GM19468 (cell line): ENCODE results near the gene RGL1.

ENCODE experiments used
- ATAC-seq: cut with Tn5 transposase; IDR thresholded peaks from one replicate; pipeline ENCODE4 v1.9.1; 2021; ENCODE audit warnings: mild to moderate bottlenecking, moderate library complexity, moderate number of reproducible peaks; ENCODE audit not compliant: unreplicated experiment; ENCODE audit errors: extremely low read depth

The RGL1 gene

DNA sequence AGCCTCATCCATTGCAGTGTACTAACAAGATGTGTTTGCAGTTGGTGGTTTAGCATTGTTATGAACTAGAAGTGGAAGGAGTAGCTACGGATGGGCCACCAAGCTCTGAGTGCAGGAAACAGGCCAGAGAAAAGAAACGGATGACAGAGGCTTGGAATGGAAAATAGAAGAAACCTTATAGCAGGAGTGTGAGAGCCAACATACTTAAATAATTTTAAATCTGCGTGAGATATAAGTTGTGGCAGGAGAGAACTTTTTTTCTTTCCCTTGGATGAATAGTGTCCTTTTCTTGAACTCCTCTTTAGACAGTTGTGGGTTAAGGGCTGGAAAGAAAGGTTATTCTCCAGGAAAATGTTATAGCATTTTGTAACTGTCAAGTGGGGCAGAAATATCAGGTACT lies 54.2 kb downstream of the RGL1 start:
- ATAC-seq = no peak

DNA sequence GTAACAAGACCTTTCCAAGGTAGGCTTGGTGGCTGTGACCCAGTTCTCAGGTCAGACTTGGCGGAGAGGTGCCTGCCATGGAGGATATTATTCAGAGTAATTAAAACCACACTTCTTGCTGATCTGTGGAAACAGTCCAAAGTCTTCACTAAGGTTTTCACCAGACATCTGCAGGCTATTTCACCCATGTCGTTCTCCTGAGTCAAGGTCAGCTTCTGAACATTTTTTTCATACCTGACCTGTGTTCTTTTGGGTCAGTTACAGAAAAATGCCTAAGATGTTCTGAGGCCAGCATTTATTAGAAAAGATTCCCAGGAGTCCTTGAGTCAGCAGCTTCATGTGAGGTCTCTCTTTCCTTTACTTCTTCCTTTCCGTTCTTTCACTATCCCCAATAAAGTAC lies 54.9 kb downstream of the RGL1 start:
- no peak for ATAC-seq

DNA sequence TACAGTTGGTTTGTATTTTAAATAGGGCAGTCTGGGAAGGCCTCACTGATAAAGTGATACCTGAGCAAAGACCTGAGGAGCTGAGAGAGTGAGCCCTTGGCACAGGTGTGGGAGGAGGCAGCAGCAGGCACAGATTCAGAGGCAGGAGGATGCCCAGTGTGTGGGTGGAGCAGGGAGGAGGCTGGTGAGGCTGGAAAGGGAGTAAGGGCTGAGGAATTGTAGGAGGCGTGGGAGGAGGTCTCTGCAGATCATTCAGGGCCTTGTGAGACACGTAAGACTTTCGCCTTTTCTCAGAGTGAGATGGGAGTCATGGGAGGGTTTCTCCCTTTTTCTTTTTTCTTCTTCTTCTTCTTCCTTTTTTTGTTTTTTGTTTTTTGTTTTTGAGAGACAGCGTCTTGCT lies 58.0 kb downstream of the RGL1 start:
- ATAC-seq = no peak

DNA sequence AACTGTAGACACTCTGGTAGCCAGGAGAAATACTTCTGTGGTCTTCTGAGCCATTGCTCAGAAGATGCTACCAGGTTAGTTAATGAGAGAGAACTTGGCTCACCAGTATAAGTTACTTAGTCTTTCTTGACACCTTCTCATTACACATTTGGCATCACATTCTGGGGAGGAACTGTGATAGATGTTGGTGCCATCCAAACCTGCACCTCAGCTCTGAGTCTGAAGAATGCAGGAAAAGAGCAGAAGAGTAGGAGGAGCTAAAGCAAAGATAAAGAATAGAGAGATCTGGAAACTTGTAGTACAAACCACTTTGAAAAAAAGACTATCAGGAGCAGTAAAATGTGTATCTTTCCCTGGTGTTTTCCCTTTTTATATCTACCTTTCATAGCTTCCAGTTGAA lies 58.9 kb downstream of the RGL1 start:
- ATAC-seq = no peak

DNA sequence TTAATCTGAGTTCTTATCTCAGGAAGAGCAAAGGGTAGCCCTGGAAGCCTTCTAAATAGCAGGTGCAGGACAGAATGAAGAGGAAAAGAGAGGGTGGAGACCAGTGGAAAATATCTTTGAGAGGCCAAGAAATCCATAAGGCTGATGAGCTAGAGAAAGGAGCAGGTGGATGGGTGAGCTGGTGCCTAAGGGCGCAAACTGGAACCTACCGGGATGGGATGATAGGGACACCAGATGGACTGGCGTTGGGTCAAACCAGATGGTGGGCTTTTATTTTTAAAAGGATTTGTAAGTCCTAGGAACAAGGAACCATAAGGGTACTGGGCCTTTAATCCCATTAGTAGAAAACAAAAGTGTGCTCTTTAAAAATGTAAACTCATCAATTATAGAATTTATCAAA lies 59.7 kb downstream of the RGL1 start:
- no peak for ATAC-seq

DNA sequence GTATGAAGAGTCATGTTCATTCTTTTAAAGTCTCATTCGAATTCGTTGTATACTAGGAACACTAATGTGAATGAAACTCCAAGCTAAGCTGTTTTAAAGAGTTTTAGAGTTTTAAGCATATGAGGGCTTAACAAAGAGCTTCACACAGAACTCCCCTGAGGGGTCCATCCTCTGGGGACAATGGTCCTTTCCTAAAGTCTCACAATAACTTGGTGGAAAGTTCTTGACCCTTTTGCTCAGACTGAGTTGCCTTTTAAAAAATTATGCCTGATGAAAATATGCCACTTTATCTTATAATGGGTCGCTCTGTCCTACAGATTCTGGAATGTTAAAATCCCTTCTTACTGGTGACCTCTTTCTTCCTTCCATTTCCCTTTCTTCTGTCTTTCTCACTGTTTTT lies 64.3 kb downstream of the RGL1 start:
- ATAC-seq = no peak

DNA sequence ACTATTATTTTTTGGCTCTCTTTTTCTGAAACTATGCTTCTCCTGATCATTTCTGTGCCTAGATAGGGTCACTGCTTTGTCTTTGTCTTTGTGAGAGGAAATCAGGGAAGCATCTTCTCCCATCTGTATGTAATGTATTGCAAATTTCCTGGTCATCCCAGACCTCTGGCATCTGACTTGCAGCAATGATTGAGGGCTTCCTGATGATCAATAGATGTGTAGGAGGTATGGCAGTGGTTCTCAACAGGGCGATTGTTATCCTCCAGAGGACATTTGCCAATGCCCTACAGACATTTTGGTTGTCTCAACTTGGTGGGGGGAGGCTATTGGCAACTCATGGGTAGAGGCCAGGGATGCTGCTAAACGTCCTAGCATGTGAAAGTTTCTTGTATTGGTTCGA lies 64.7 kb downstream of the RGL1 start:
- no peak for ATAC-seq

DNA sequence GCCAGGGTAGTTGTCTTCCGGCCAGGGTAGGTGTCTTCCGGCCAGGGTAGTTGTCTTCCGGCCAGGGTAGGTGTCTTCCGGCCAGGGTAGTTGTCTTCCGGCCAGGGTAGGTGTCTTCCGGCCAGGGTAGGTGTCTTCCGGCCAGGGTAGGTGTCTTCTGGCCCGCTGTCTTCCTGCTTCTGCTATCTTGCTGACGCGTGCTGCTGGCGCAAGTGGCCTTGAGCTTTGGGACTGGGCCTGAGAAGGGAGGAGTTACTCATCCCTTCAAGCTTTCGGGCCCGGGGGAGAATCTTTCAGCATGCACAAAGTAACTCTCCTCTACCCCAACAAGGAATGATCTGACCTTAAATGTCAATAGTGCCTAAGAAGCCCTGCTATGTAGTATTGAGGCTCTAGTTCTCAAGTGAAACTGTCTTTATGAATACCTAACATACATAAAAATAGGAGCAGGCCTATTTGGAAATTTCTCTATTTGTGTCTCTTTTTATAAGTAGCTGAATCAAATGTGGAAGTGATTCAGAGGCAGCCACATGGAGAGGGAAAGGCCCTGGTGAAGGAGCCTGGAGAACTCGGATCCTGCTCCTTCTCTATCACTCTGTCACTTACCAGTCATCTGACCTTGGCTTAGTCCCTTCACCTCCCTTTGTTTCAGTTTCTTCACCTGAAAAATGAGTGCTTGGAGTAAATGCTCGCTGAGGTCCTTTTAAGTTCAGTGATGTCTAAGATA lies 65.6 kb downstream of the RGL1 start:
- no peak for ATAC-seq

DNA sequence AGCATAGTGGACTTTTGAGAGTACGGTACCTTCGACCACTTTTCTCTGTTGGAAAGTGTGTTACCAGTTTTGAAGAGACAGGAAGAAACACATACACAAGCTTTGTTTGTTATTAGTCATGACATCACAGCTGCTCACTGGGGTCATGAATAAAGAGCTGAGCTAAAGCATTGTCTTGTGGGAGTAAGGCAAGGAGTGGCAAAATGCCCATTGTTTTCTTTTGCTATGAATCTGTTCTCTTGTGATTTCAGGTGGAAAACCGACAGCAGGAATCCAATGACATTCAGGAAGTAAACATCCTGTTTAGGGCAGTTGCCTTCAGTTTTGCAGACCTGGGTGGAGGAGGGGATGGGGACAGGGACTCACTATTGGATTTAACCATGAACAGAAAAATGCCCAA lies 66.2 kb downstream of the RGL1 start:
- ATAC-seq = no peak

DNA sequence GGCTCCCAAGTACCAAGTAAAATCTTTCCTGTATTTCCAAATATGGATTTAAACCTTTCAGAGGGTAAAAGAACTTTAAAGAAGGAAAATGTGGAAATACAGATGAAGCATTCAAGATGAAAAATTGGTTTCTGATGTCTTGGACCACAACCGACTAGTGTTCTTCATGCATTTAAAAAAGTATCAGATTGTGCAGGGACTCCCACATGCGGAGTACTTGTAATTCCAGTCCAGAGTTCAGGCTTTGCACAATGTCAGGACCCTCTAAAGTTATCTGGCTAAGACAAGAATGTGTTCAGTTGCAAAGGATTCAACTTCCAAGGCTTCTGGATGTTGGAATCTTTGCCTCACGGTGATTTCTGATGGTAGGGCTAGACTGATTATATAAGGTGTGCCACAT lies 66.7 kb downstream of the RGL1 start:
- no peak for ATAC-seq

DNA sequence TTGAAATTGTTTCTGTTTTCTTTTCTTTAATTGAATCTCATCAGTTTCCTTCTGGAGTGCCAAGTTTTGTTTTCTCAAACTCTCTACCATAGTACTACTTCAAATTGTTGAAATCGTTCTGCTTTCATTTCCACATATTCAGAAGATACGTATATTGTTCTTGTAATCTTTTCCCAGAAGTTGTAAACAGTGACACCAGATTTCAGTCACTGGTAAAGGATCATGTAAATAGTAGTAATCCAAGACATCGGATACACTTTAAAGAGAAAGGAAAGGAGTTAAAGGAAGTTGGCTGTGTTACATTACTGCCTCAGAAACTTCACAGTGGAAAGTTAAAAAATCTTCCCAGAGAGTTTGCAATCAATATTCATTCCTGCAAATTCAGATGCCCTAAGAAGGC lies 67.5 kb downstream of the RGL1 start:
- no peak for ATAC-seq

DNA sequence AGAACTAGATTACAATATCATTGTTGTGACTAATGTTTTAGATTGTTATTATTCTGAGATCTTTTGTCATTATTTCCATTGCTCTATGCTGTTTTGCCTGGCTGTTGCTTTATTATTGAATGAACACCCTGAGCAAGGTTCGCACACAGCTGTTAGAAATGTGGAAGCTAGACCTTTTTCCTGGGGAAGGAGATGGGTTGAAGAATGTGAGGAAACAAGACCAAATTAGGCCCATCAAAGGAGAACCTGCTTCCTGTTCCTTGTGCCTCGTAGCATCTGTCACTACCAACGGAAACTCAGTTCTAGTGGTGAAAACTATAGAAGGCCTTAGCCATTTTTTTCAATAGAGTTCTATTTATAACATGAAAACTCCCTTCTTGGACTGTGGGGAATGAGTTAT lies 68.7 kb downstream of the RGL1 start:
- ATAC-seq = no peak

DNA sequence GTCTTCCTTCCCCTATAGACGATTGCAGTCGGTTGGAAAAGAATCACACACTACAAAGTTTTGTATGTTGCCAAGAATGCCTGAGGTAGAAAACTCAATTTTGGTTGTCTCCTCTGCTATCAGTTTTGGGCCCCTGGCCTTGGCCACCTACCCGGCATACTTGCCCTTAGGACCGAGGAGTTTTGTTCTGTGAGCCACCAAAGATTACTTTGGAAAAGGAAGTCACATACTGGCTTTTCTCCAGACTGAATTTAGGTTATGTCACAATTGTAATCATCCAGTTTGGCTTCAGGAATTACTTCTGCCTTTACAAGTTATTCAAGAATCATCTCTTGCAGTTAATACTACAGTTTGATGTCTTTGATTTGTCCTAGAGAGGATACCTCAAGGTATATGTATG lies 71.4 kb downstream of the RGL1 start:
- no peak for ATAC-seq

DNA sequence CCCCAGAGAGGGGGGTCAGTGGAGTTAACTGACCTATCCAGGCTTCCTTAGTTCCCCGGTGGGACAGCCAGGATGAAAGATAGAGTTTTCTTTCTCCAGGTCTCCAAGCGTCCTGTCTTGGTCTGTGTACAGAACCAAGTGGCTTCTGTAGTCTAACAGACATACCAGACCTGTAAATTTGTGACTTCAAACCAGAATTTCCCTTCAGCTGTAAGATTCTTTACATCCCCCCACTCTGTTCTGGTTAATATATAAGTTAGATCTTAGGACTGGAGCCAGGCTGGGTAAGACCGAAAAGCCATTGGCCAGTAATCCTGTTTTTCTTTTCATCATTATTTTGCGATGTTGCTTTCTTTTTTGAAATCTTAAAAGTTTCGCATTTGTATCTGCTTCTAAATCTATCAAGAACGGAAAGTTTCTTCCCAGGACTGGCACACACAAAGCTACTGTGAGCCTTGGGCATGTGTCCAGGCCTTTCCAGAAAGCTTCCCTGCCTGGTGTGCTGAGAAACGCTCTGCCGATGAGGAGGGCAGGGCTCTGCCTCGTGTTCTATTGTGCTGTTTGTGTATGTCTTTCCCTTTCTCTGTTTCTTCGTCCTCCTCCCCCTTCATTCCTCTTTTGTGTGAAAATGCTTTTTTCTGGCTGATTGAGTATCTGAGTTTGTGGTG lies 72.3 kb downstream of the RGL1 start:
- no peak for ATAC-seq

DNA sequence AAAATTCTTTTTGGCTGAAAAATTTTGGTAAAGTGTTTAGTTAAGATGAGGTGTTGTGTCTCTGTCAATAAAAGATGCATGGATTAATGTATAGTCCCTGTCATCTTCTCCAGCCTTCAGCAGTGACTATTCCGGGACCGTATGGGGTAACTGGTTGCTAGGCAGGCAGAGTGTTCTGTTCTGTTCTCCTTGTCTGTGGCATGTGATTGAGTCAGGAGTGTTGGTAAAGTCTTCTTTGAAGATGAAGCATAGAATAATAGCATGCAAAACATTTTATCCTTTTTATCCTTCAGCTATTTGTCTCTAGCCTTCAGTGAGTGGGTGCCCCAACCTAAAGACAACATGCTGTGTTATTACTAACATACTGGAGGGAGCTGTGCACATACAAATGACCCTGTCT lies 74.6 kb downstream of the RGL1 start:
- no peak for ATAC-seq

DNA sequence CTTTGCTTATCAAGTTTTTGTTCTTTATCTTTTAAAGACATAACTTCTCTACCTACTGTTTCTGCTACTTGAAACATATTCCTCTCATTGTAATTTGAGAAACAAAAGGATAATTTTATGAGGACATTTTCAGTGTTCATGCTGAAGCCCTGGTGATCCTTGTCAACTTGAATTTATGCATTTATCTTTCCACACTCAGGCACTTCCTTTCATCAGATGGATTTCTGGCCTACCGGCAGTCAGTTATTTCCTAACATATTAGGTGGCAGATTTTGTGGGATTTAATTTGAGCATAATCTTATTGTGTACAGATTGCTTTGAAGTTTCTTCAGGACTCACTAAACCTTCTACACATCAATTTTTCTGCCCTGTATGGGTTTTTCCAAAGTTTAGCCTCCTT lies 75.0 kb downstream of the RGL1 start:
- ATAC-seq = no peak

DNA sequence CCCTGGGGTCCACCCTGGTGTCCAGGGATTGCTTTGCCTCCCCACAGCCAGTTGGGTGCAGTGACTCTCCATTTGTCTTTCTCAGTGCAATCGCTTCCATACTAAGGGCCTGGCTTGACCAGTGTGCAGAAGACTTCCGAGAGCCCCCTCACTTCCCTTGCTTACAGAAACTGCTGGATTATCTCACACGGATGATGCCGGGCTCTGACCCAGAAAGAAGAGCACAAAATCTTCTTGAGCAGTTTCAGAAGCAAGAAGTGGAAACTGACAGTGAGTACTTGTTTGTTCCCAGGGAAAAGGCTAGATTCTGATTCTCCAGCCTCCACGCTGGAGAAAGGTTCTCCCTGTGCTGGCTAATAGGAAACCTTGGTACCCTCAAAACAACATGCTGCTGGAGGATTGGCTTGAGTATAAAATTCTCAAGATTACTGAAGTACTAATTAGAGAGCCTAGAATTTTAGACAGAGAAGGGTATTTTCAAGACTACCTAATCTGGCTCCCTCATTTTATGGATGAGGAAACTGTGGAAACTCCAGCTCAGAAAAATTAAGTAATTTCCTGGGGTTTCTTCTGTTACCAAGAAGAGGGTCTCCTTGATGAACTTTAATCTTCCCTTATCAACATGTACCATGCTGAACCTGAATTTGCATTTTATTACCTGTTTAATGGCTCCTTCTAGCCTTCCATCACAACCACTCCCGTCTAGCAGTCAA lies 75.8 kb downstream of the RGL1 start:
- no peak for ATAC-seq

DNA sequence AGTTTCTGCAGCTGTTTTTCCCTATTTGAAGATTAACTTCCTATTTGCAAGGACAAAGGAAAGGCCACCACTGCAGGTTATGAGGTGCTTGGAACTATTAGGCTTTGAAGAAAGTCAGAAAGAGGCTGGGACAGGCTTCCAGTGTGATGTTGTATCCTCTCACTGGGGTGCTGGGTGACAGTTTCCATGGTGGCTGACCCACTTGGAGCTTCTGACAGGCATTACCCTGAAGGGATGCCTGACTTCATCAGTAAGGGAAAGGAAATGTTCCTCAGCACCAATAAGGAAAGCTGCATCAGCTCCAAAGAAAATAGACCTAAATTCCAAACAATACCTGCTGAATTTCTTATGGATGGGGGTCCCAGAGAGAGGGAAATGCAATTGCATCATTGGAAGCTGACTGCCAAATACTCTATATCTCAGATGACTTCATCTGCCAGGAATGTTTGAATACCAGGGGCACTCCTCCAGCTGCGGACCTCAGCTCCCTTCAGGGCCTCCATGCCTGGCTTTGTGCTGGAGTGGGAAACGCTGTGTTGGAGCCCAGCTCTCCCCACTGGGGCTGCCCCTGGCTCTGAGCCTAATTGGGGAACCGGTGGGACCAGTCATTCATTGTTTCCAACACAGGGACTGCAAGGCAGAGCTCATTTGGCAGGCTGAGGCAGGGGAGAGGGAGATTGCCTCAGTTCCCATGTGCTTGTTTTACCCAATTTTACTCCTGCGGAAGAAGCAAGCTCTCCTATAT lies 76.6 kb downstream of the RGL1 start:
- ATAC-seq = no peak

DNA sequence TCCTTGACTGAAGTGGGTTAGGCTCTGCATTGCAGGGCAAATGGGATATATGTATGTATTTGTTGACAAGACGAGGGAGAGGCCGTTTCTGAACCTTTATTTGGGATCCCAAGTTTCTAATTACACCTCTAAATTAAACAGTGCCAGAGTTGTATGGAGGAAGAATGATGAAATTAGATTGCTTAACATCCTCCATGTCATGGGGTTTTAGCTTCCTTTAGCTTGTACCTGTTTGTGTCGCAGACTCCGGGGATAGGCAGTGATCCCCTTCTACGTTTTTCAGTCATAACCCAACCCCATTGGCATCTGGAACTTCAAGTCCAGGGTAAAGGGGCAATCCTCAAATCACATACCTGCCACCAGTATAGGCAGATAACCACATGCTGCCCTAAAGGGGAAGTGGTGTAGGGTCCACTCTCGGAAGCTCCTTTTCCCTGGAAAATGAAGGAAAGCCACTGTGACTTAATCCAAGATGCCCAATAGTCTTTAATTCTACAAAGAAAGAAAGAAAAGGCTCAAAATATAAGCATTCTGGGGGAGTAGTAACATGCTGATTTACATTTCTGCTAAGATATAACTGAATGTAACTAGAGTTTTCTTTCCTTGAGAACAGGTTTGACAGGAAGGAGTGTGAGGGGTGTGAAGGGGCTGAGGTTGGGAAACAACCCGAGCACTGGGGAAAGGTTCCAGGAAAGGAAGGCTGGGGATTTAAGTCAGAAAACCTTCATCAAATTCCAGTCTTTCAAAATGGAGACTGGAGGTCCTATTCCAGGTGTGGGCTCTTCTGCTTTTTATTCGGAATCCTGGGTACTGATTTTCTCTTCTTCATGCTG lies 77.6 kb downstream of the RGL1 start:
- ATAC-seq = no peak

DNA sequence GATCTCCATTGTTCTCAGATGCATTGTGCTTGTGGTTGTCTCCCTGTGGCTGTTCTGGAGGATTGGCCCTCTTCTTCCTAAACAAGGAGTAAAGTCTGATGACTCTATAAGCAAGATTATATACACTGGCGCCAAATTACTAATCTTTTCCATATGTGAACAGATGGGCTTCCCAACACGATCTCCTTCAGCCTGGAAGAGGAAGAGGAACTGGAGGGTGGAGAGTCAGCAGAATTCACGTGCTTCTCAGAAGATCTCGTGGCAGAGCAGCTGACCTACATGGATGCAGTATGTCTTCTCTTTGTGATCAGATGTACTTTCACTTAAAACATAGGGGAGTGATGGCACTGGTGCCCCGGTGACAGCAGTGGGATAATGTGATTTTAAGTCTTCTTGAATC lies 78.7 kb downstream of the RGL1 start:
- no peak for ATAC-seq
